ENCODE data around the gene HSD3B7. TPM values are rescaled to one million over a fixed set of nuclear protein-coding genes. Genes with fewer than 3 reads are reported as not detected.

The HSD3B7 gene
- total RNA-seq, 2 donors from 2014 or later, result 10.3 to 10.7 TPM

DNA sequence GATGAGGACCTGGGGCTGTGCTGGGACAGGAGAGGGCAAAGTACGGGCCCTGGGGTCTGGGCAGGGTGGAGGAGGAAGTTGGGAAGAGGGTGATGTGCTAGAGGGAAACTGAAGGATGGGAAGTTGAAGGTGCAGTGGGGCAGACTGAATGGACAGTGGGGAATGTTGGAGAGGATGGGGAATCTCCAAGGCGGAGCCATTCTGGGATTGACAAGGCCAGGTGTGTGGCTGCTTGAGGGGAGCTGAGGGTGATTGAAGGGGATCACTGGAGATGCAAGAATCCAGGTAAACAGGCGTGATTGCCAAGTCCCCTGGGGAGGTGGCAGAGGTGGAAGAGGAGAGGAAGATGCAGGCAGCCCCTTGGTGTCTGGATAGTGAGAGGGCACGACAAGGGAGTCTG, 8.5 kb upstream of the HSD3B7 start:
- H3K27ac ChIP-seq, result no peak overlapping the region
- peaks cover 15 to 35% of the 10 kb centered on the region in 2 donors for H3K36me3 ChIP-seq
- H3K9me3 ChIP-seq, result no peaks in the 10 kb centered on the region
- no peak for DNase-seq (ENCODE audit: low spot score)
- no peaks in the 10 kb centered on the region for H3K4me1 ChIP-seq (replicated peaks)
- intact Hi-C loops (cut with DNase I), result no loop called here
- no peaks in the 10 kb centered on the region for H3K27me3 ChIP-seq (replicated peaks; ENCODE audit: insufficient read depth)
- TF ChIP-seq POLR2AphosphoS5 (IDR thresholded peaks at IDR 0.05) (no peak), POLR2A (IDR thresholded peaks at IDR 0.05) (no peak)
- TF ChIP-seq, protein P1, sequence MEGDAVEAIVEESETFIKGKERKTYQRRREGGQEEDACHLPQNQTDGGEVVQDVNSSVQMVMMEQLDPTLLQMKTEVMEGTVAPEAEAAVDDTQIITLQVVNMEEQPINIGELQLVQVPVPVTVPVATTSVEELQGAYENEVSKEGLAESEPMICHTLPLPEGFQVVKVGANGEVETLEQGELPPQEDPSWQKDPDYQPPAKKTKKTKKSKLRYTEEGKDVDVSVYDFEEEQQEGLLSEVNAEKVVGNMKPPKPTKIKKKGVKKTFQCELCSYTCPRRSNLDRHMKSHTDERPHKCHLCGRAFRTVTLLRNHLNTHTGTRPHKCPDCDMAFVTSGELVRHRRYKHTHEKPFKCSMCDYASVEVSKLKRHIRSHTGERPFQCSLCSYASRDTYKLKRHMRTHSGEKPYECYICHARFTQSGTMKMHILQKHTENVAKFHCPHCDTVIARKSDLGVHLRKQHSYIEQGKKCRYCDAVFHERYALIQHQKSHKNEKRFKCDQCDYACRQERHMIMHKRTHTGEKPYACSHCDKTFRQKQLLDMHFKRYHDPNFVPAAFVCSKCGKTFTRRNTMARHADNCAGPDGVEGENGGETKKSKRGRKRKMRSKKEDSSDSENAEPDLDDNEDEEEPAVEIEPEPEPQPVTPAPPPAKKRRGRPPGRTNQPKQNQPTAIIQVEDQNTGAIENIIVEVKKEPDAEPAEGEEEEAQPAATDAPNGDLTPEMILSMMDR (IDR thresholded peaks at IDR 0.05), result no peak
- WGBS, result 91% methylated on average over 4 of the region's 4 CpGs
- H3K4me3 ChIP-seq, result no peak overlapping the region

DNA sequence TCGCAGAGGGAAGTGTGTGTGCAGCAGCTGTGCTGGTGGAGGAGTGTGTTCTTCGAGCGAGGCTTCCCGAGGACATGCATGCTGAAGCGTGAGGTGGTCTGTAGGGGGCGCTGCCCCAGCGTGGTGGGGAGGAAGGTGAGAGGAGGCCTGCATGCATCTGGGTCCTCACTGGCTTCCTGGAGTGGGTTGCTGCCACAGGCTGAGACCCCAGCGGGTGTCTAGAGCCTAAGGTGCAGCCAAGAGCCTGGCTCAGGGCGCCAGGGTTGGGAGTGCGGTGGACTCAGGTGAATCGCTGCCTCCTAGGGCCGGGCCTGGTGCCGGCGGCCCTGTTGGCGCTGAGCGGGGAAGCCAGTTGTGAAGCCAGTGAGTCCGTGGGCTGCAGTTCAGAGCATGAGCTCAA, 7.5 kb upstream of the HSD3B7 start:
- intact Hi-C loops (cut with DNase I), result no loop called here
- H3K36me3 ChIP-seq, result peaks cover 15 to 35% of the 10 kb centered on the region in 2 donors
- H3K9me3 ChIP-seq, result no peaks in the 10 kb centered on the region
- no peak overlapping the region for H3K4me3 ChIP-seq
- no peaks in the 10 kb centered on the region for H3K27me3 ChIP-seq (replicated peaks; ENCODE audit: insufficient read depth)
- no peak for DNase-seq (ENCODE audit: low spot score)
- H3K27ac ChIP-seq, result no peak overlapping the region
- no peaks in the 10 kb centered on the region for H3K4me1 ChIP-seq (replicated peaks)
- TF ChIP-seq POLR2A (IDR thresholded peaks at IDR 0.05) (no peak), POLR2AphosphoS5 (IDR thresholded peaks at IDR 0.05) (no peak)
- TF ChIP-seq, protein P1 (IDR thresholded peaks at IDR 0.05), result no peak
- WGBS, result 81% methylated on average over 13 of the region's 17 CpGs

DNA sequence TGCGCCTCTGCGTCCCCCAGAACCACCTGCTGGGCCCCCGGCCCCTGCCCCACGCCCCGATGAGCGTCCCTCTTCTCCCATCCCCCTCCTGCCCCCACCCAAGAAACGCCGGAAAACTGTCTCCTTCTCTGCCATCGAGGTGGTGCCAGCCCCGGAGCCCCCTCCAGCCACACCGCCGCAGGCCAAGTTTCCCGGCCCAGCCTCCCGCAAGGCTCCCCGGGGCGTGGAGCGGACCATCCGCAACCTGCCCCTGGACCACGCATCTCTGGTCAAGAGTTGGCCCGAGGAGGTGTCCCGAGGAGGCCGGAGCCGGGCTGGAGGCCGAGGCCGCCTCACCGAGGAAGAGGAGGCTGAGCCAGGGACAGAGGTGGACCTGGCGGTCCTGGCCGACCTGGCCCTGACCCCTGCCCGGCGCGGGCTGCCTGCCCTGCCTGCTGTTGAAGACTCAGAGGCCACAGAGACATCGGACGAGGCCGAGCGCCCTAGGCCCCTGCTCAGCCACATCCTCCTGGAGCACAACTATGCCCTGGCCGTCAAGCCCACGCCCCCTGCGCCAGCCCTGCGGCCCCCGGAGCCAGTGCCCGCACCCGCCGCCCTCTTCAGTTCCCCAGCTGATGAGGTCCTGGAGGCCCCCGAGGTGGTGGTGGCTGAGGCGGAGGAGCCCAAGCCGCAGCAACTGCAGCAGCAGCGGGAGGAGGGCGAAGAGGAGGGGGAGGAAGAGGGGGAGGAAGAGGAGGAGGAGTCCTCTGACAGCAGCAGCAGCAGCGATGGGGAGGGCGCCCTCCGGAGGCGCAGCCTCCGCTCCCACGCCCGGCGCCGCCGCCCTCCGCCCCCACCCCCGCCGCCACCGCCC, 5.6 kb upstream of the HSD3B7 start:
- Histone ChIP-seq H3K9me3 (no peaks in the 10 kb centered on the region), H3K4me1 (replicated peaks) (no peaks in the 10 kb centered on the region), H3K27ac (no peak overlapping the region), H3K4me3 (no peak overlapping the region), H3K36me3 (peaks cover 11 to 35% of the 10 kb centered on the region in 2 donors), H3K27me3 (replicated peaks; ENCODE audit: insufficient read depth) (no peaks in the 10 kb centered on the region)
- WGBS, result 94% methylated on average over 49 of the region's 62 CpGs
- intact Hi-C loops (cut with DNase I), result loop anchor here (5.0 to 10.0 kb wide), 3 partner anchors 115 to 895 kb away; partner anchors contain the start of genes VKORC1 and ZNF267
- TF ChIP-seq POLR2AphosphoS5 (IDR thresholded peaks at IDR 0.05) (no peak), POLR2A (IDR thresholded peaks at IDR 0.05) (no peak)
- TF ChIP-seq, protein P1 (IDR thresholded peaks at IDR 0.05), result no peak
- DNase-seq (ENCODE audit: low spot score), result no peak

DNA sequence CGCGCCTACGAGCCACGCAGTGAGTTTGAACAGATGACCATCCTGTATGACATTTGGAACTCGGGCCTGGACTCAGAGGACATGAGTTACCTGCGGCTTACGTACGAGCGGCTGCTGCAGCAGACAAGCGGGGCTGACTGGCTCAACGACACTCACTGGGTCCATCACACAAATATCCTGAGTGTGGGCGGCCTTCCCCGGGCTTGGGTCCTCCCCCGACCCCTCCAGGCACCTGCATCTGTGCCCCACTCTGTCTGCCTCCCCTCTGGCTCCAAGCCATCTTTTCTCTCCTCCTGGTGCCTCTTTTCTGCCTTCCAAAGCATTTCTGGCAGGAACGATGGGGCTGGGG, 5.0 kb upstream of the HSD3B7 start:
- DNase-seq (ENCODE audit: low spot score), result no peak
- Histone ChIP-seq H3K27ac (no peak overlapping the region), H3K27me3 (replicated peaks; ENCODE audit: insufficient read depth) (no peaks in the 10 kb centered on the region), H3K4me1 (replicated peaks) (no peaks in the 10 kb centered on the region), H3K4me3 (no peak overlapping the region), H3K9me3 (no peaks in the 10 kb centered on the region), H3K36me3 (peaks cover 9 to 35% of the 10 kb centered on the region in 2 donors)
- intact Hi-C loops (cut with DNase I), result loop anchor here (5.0 to 10.0 kb wide), 3 partner anchors 115 to 895 kb away; partner anchors contain the start of genes VKORC1 and ZNF267
- 82% methylated on average over 11 of the region's 15 CpGs for WGBS
- TF ChIP-seq POLR2A (IDR thresholded peaks at IDR 0.05), result no peak
- TF ChIP-seq, protein P1 (IDR thresholded peaks at IDR 0.05), result no peak
- TF ChIP-seq POLR2AphosphoS5 (IDR thresholded peaks at IDR 0.05), result no peak

Data from prostate gland (tissue), 2 donors.